Measurements from ENCODE around the gene DOC2A. TPM values are rescaled to one million over a fixed set of nuclear protein-coding genes. Genes with fewer than 3 reads are reported as not detected.

The DOC2A gene
- total and polyA plus RNA-seq, 2 donors from 2014 or later, result 1.9 to 3.5 TPM

- Histone ChIP-seq H3K27ac (ENCODE audit: low read depth in 2 of 2, low read length in 2 of 2) (peak within 1 kb of the TSS; percentile 94), H3K36me3 (ENCODE audit: control insufficient read depth in 2 of 3, insufficient read depth in 3 of 3, low read length in 3 of 3) (peaks cover 5 to 17% (median 15%) of the 10 kb centered on the region in 3 donors), H3K9ac (ENCODE audit: low read length in 3 of 3) (peak within 1 kb of the TSS; percentile 26 to 93 (median 92)), H3K4me1 (ENCODE audit: control insufficient read depth in 2 of 3, insufficient read depth in 2 of 3, low read depth in 1 of 3, low read length in 3 of 3) (peaks cover 3 to 27% (median 14%) of the 10 kb centered on the region in 3 donors), H3K4me3 (ENCODE audit: low read length in 3 of 3) (peak within 1 kb of the TSS; percentile 86 to 96 (median 88)), H3K9me3 (ENCODE audit: control insufficient read depth in 2 of 3, insufficient read depth in 1 of 3, low read length in 3 of 3) (no peaks in the 10 kb centered on the region), H3K27me3 (ENCODE audit: control insufficient read depth, insufficient read depth, low read length) (no peaks in the 10 kb centered on the region)
- intact Hi-C loops (cut with DNase I), result no loop called here
- FAIRE-seq, result no peak
- DNase-seq, result peak; percentile 100
- no peak for TF ChIP-seq CTCF (IDR thresholded peaks at IDR 0.05; ENCODE audit: borderline replicate concordance, extremely low read depth, insufficient read depth)
These were observed 37.2 kb downstream of the DOC2A start, which contains the start of gene TAOK2 for GRCh38 chr16:29973384-29974246. TAOK2 (plus strand) TSS chr16:29973868; CDS start chr16:29977773, 3,905 bp downstream.

GRCh38 chr16:29972992-29973383 is 37.8 kb downstream of the DOC2A start:
- Histone ChIP-seq H3K27ac (ENCODE audit: low read depth in 2 of 2, low read length in 2 of 2) (no peak overlapping the region), H3K36me3 (ENCODE audit: control insufficient read depth in 2 of 3, insufficient read depth in 3 of 3, low read length in 3 of 3) (peaks cover 3 to 17% (median 10%) of the 10 kb centered on the region in 3 donors)
- no peak for FAIRE-seq

GRCh38 chr16:29972500-29972899 is 38.3 kb downstream of the DOC2A start:
- Histone ChIP-seq H3K27me3 (ENCODE audit: control insufficient read depth, insufficient read depth, low read length) (no peaks in the 10 kb centered on the region), H3K9me3 (ENCODE audit: control insufficient read depth in 2 of 3, insufficient read depth in 1 of 3, low read length in 3 of 3) (no peaks in the 10 kb centered on the region), H3K4me1 (ENCODE audit: control insufficient read depth in 2 of 3, insufficient read depth in 2 of 3, low read depth in 1 of 3, low read length in 3 of 3) (peaks cover 3 to 25% (median 9%) of the 10 kb centered on the region in 3 donors), H3K9ac (ENCODE audit: low read length in 3 of 3) (no peak overlapping the region), H3K36me3 (ENCODE audit: control insufficient read depth in 2 of 3, insufficient read depth in 3 of 3, low read length in 3 of 3) (peaks cover 3 to 19% (median 6%) of the 10 kb centered on the region in 3 donors), H3K27ac (ENCODE audit: low read depth in 2 of 2, low read length in 2 of 2) (no peak overlapping the region), H3K4me3 (ENCODE audit: low read length in 3 of 3) (no peak overlapping the region)
- intact Hi-C loops (cut with DNase I), result no loop called here
- no peak for DNase-seq
- TF ChIP-seq CTCF (IDR thresholded peaks at IDR 0.05; ENCODE audit: borderline replicate concordance, extremely low read depth, insufficient read depth), result no peak
- no peak for FAIRE-seq

More at GRCh38 chr16:29972992-29973383, 37.8 kb downstream of the DOC2A start:
- H3K27me3 ChIP-seq (ENCODE audit: control insufficient read depth, insufficient read depth, low read length), result no peaks in the 10 kb centered on the region
- intact Hi-C loops (cut with DNase I), result no loop called here
- no peaks in the 10 kb centered on the region for H3K9me3 ChIP-seq (ENCODE audit: control insufficient read depth in 2 of 3, insufficient read depth in 1 of 3, low read length in 3 of 3)
- no peak overlapping the region for H3K9ac ChIP-seq (ENCODE audit: low read length in 3 of 3)
- no peak for TF ChIP-seq CTCF (IDR thresholded peaks at IDR 0.05; ENCODE audit: borderline replicate concordance, extremely low read depth, insufficient read depth)
- no peak for DNase-seq
- no peak overlapping the region for H3K4me3 ChIP-seq (ENCODE audit: low read length in 3 of 3)
- H3K4me1 ChIP-seq (ENCODE audit: control insufficient read depth in 2 of 3, insufficient read depth in 2 of 3, low read depth in 1 of 3, low read length in 3 of 3), result peaks cover 3 to 25% (median 9%) of the 10 kb centered on the region in 3 donors

Data from kidney (tissue), 14 donors.